Panc1 (cell line): ENCODE results near the gene UBE2J2.

Experiments
- CTCF ChIP-seq: fragments of 450-650 bp; IDR thresholded peaks from 2 replicates; pipeline ENCODE4 v1.5.1; 2017; ENCODE audit warnings: mild to moderate bottlenecking
- POLR2AphosphoS5 ChIP-seq: IDR thresholded peaks from 2 replicates; pipeline ENCODE4 v1.6.1; 2012; ENCODE audit warnings: mild to moderate bottlenecking, low read depth, low read length, moderate library complexity
- REST ChIP-seq, 2 experiments: IDR thresholded peaks; 2 replicates each; pipeline ENCODE4 v1.6.1; 2011 to 2012; ENCODE audit warnings: low read depth in 2 of 2, control low read depth in 1 of 2, low read length in 1 of 2, mild to moderate bottlenecking in 1 of 2, moderate library complexity in 1 of 2; ENCODE audit not compliant: insufficient read depth in 1 of 2

GRCh38 chr1:1318777-1319645, 45.4 kb upstream of the UBE2J2 start:
- TF ChIP-seq CTCF, result no peak
- no peak for TF ChIP-seq POLR2AphosphoS5
- no peak for TF ChIP-seq REST (IDR thresholded peaks at IDR 0.05; ENCODE audit: insufficient read depth in 1 of 2, low read depth in 2 of 2, low read length in 1 of 2)
